ENCODE data around the gene BUD31. TPM values are rescaled to one million over a fixed set of nuclear protein-coding genes. Genes with fewer than 3 reads are reported as not detected.
A peak's percentile ranks its signal among the peaks of the same experiment; 100 is the strongest.
"Not testable (repeated sequence)": the region's sequence is repeated elsewhere in the genome, so short reads cannot be mapped to it uniquely, and the experiment has no call there.

BUD31 gene
- total RNA-seq, 4 donors from 2014 or later: 55.9 to 87.3 (median 75.8) TPM

DNA sequence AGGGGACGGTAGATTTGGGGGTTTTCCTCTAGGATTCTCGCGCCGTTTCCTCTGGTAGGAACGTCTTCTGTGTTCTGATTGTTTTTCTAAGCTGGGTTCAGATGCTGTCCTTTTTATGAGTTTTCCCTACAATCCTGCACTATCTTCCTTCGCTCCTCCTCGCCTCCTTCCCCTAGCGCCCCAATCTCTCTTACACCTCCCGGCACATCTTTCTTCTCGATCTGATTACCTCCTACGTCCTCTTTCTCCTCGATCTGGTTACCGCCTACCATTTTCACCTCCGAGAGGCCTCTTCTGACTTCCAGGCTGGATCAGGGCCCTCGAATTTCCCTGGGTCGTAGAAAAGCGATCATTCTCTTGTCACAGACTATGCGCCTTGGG, 413 bp downstream of the BUD31 start:
- no peak for DNase-seq (ENCODE audit: low spot score in 2 of 2)
- Histone ChIP-seq H3K36me3 (peaks cover 0 to 49% (median 10%) of the 10 kb centered on the region in 3 donors), H3K27me3 (no peaks in the 10 kb centered on the region), H3K4me1 (peaks cover 0 to 57% (median 37%) of the 10 kb centered on the region in 4 donors), H3K27ac (peak overlapping the region; percentile 95 to 98 (median 96)), H3K4me3 (peak overlapping the region; percentile 74 to 100 (median 95)), H3K9me3 (no peaks in the 10 kb centered on the region)
- 0 to 1% methylated on average over 18 of the region's 18 CpGs for WGBS, 2 donors
- TF ChIP-seq EP300 (IDR thresholded peaks at IDR 0.05) (no peak), POLR2A (IDR thresholded peaks at IDR 0.05) (no peak), CTCF (IDR thresholded peaks at IDR 0.05) (no peak)

GRCh38 chr7:99409806-99410205, 1.0 kb downstream of the BUD31 start:
- peak overlapping the region in 3 of 4 donors; percentile 95 to 96 (median 95) for H3K27ac ChIP-seq

GRCh38 chr7:99410635-99411034, 1.9 kb downstream of the BUD31 start:
- WGBS, 2 donors: 84 to 93% methylated on average over 2 of the region's 2 CpGs
- Histone ChIP-seq H3K4me3 (no peak overlapping the region), H3K27me3 (no peaks in the 10 kb centered on the region), H3K36me3 (peaks cover 0 to 55% (median 10%) of the 10 kb centered on the region in 3 donors), H3K4me1 (peaks cover 0 to 51% (median 27%) of the 10 kb centered on the region in 4 donors), H3K9me3 (no peaks in the 10 kb centered on the region), H3K27ac (peak overlapping the region in 1 of 4 donors; percentile 95)
- no peak for DNase-seq (ENCODE audit: low spot score in 2 of 2)
- TF ChIP-seq EP300 (IDR thresholded peaks at IDR 0.05): no peak
- no peak for TF ChIP-seq POLR2A (IDR thresholded peaks at IDR 0.05)
- TF ChIP-seq CTCF (IDR thresholded peaks at IDR 0.05): no peak

More at GRCh38 chr7:99409806-99410205, 1.0 kb downstream of the BUD31 start:
- Histone ChIP-seq H3K4me1 (peaks cover 0 to 51% (median 31%) of the 10 kb centered on the region in 4 donors), H3K27me3 (no peaks in the 10 kb centered on the region), H3K36me3 (peaks cover 0 to 49% (median 10%) of the 10 kb centered on the region in 3 donors), H3K4me3 (peak overlapping the region; percentile 74 to 100 (median 95)), H3K9me3 (no peaks in the 10 kb centered on the region)
- TF ChIP-seq CTCF (IDR thresholded peaks at IDR 0.05) (no peak), POLR2A (IDR thresholded peaks at IDR 0.05) (no peak), EP300 (IDR thresholded peaks at IDR 0.05) (no peak)
- WGBS, 2 donors: 45 to 47% methylated on average over 3 of the region's 3 CpGs
- DNase-seq (ENCODE audit: low spot score in 2 of 2): no peak

GRCh38 chr7:99415513-99416127, 6.9 kb downstream of the BUD31 start:
- H3K4me3 ChIP-seq, H3K27ac ChIP-seq, H3K27me3 ChIP-seq, H3K9me3 ChIP-seq: not testable (repeated sequence)
- H3K4me1 ChIP-seq: peaks cover 0 to 17% (median 0%) of the 10 kb centered on the region in 4 donors
- H3K36me3 ChIP-seq: peaks cover 4 to 99% (median 44%) of the 10 kb centered on the region in 3 donors
- 49% methylated on average over 17 of the region's 17 CpGs for WGBS, 2 donors
- peak; percentile 53 to 66 (median 61) for TF ChIP-seq CTCF (IDR thresholded peaks at IDR 0.05)
- DNase-seq (ENCODE audit: low spot score in 2 of 2): peak; percentile 39 to 59

DNA sequence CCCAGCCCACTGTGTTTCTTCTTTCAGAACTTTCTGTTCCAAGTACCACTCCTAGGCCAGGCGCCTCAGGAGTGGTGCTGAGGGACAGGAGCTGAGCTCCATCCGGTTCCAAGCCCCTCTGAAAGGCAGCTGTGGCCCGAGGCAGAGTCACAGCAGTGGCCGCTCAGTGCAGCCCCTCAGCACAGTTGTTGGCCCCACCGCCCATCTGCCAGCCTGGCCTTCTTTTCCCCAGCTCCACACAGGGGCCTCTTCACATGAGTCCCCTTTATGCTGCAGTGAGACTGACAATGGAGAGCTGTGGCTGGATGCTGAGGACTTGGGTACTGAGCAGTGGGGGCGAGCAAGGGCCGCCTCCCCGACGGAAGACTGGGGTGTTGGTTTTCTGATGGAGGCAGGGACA, 9.5 kb downstream of the BUD31 start:
- no peaks in the 10 kb centered on the region for H3K9me3 ChIP-seq
- no peak overlapping the region for H3K4me3 ChIP-seq
- H3K27me3 ChIP-seq: no peaks in the 10 kb centered on the region
- 83 to 87% methylated on average over 9 of the region's 9 CpGs for WGBS, 2 donors
- H3K27ac ChIP-seq: no peak overlapping the region
- peaks cover 0 to 9% (median 0%) of the 10 kb centered on the region in 4 donors for H3K4me1 ChIP-seq
- DNase-seq (ENCODE audit: low spot score in 2 of 2): no peak
- peaks cover 4 to 99% (median 35%) of the 10 kb centered on the region in 3 donors for H3K36me3 ChIP-seq
- no peak for TF ChIP-seq POLR2A (IDR thresholded peaks at IDR 0.05)
- no peak for TF ChIP-seq EP300 (IDR thresholded peaks at IDR 0.05)
- TF ChIP-seq CTCF (IDR thresholded peaks at IDR 0.05): no peak
